ENCODE measurements around the gene DOK7. TPM values are rescaled to one million over a fixed set of nuclear protein-coding genes. Genes with fewer than 3 reads are reported as not detected.

DOK7 gene
- total and polyA plus RNA-seq, 2 of the 4 experiments (the other 2 are of a cell fraction) = not detected

- H2BK20ac ChIP-seq (ENCODE audit: low read depth, low read length) = no peak overlapping the region
- H4K8ac ChIP-seq (ENCODE audit: low read depth in 2 of 2, low read length in 2 of 2) = no peak overlapping the region
- intact Hi-C loops (cut with micrococcal nuclease) (no loop called here), in situ Hi-C loops (cut with MboI; ENCODE audit: low sequenced_read_pairs) (no loop called here), dilution Hi-C loops (cut with HindIII; ENCODE audit: low sequenced_read_pairs, unreplicated experiment) (no loop called here)
- no TSS peak for BruUV-seq (replicated peaks)
- no peak overlapping the region for H2BK5ac ChIP-seq (ENCODE audit: low read depth, low read length, poor library complexity, severe bottlenecking)
- no peak overlapping the region for H2AK5ac ChIP-seq (ENCODE audit: low read depth, low read length)
- peaks cover 3% of the 10 kb centered on the region; the same call in 1 of the 2 replicates for H3K9me1 ChIP-seq (ENCODE audit: insufficient read depth, low read length)
- no peak for ATAC-seq (ENCODE audit: low read depth)
- H3K27me3 ChIP-seq (ENCODE audit: control insufficient read depth, insufficient read depth, low read length) = no peaks in the 10 kb centered on the region
- no peak overlapping the region for H2BK120ac ChIP-seq (ENCODE audit: low read depth, low read length)
- H3K23ac ChIP-seq (ENCODE audit: low read depth, low read length) = no peak overlapping the region
- H3K18ac ChIP-seq (ENCODE audit: low read depth, low read length) = no peak overlapping the region
- H4K5ac ChIP-seq (ENCODE audit: low read depth, low read length) = no peak overlapping the region
- no peak overlapping the region for H3K4me2 ChIP-seq (ENCODE audit: low read depth, low read length)
- H3K36me3 ChIP-seq (ENCODE audit: control insufficient read depth, insufficient read depth, low read length) = peaks cover 50% of the 10 kb centered on the region
- no peaks in the 10 kb centered on the region for H3K4me1 ChIP-seq (ENCODE audit: control insufficient read depth, insufficient read depth, low read length)
- WGBS, 2 experiments (ENCODE audit: extremely low coverage in 2 of 2, insufficient read length in 1 of 2) = 100% methylated on average over 3 of the region's 6 CpGs; no CpG with 5 or more reads in 1 of the 2 experiments
- no peak overlapping the region for H3K27ac ChIP-seq (ENCODE audit: insufficient read depth, low read length)
- H3K9me3 ChIP-seq (ENCODE audit: control insufficient read depth, insufficient read depth, low read length) = no peaks in the 10 kb centered on the region
- no peak overlapping the region for H3K9ac ChIP-seq (ENCODE audit: low read depth, low read length)
- TF ChIP-seq MAFK (IDR thresholded peaks at IDR 0.05; ENCODE audit: low read depth, low read length) = no peak
- TF ChIP-seq NFE2L2 (IDR thresholded peaks at IDR 0.05; ENCODE audit: low read depth, low read length) = no peak
- TF ChIP-seq RAD21 (IDR thresholded peaks at IDR 0.05; ENCODE audit: low read length) = no peak
- TF ChIP-seq BHLHE40 (IDR thresholded peaks at IDR 0.05; ENCODE audit: low read depth, low read length) = no peak
- TF ChIP-seq MAZ (IDR thresholded peaks at IDR 0.05; ENCODE audit: borderline replicate concordance, low read depth, low read length) = no peak
- no peak for TF ChIP-seq MXI1 (IDR thresholded peaks at IDR 0.05; ENCODE audit: borderline replicate concordance, low read depth, low read length)
- no peak for TF ChIP-seq SMC3 (IDR thresholded peaks at IDR 0.05; ENCODE audit: low read depth, low read length)
- TF ChIP-seq, protein P1, sequence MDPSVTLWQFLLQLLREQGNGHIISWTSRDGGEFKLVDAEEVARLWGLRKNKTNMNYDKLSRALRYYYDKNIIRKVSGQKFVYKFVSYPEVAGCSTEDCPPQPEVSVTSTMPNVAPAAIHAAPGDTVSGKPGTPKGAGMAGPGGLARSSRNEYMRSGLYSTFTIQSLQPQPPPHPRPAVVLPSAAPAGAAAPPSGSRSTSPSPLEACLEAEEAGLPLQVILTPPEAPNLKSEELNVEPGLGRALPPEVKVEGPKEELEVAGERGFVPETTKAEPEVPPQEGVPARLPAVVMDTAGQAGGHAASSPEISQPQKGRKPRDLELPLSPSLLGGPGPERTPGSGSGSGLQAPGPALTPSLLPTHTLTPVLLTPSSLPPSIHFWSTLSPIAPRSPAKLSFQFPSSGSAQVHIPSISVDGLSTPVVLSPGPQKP (IDR thresholded peaks at IDR 0.05; ENCODE audit: borderline replicate concordance, low read depth, low read length) = no peak
- TF ChIP-seq POLR2A (IDR thresholded peaks at IDR 0.05; ENCODE audit: low read depth, low read length) = no peak
- no peak for TF ChIP-seq USF2 (IDR thresholded peaks at IDR 0.05; ENCODE audit: low read depth, low read length)
- TF ChIP-seq CEBPB (IDR thresholded peaks at IDR 0.05; ENCODE audit: low read depth, low read length) = no peak
- no peak for TF ChIP-seq RFX5 (IDR thresholded peaks at IDR 0.05; ENCODE audit: low read depth, low read length)
- no peak for TF ChIP-seq CTCF (conservative IDR thresholded peaks at IDR 0.05; ENCODE audit: low read depth, low read length)
- TF ChIP-seq RCOR1 (IDR thresholded peaks at IDR 0.05; ENCODE audit: insufficient replicate concordance, low read length) = no peak
- CTCF ChIA-PET = no interaction called here
- H2AK9ac ChIP-seq (replicated peaks; ENCODE audit: low read depth, low read length, poor library complexity) = no peak overlapping the region
- no peak overlapping the region for H3K14ac ChIP-seq (replicated peaks; ENCODE audit: low read depth, low read length)
- H3K56ac ChIP-seq (ENCODE audit: extremely low read depth, insufficient read depth, low read length) = no peak overlapping the region
- POLR2A ChIA-PET (ENCODE audit: unreplicated experiment) = no interaction called here
- H4K91ac ChIP-seq (ENCODE audit: insufficient read depth, low read depth, low read length) = no peak overlapping the region
- no peak overlapping the region for H3K4ac ChIP-seq (ENCODE audit: low read depth, low read length)
- H2AFZ ChIP-seq (replicated peaks; ENCODE audit: low read length, poor library complexity) = no peak overlapping the region
- H2BK15ac ChIP-seq (ENCODE audit: low read depth, low read length) = no peak overlapping the region
- no peak overlapping the region for H3K4me3 ChIP-seq (ENCODE audit: insufficient read depth, low read depth, low read length)
- peaks cover 4 to 17% of the 10 kb centered on the region in 2 experiments; a peak in 3 of 4 replicates for H3K79me1 ChIP-seq (ENCODE audit: low read depth in 1 of 2, low read length in 2 of 2)
- DNase-seq = no peak
- H4K20me1 ChIP-seq (ENCODE audit: insufficient read depth, low read length) = peaks cover 6% of the 10 kb centered on the region; the same call in 1 of the 2 replicates
These were observed 48.1 kb downstream of the DOK7 start for GRCh38 chr4:3511187-3511586.
